PC-3 (cell line): ENCODE measurements around the gene CRELD2. TPM values are rescaled to one million over a fixed set of nuclear protein-coding genes. Genes with fewer than 3 reads are reported as not detected.

Source experiments
- ATAC-seq: fragments of 200-7000 bp; cut with Tn5 transposase; 2 replicates; pipeline ENCODE4 v1.9.1; 2020; ENCODE audit warnings: mild to moderate bottlenecking, moderate library complexity
- BruUV-seq: library from RNA; stranded (reverse); fragments of 400-500 nt; replicated peaks from 2 replicates; lab custom pipeline; 2021; lab: Mats Ljungman, UMichigan
- CTCF ChIA-PET: fragments of 300-600 bp; sonication (Branson Sonifier 250); formaldehyde crosslinking; loops from one replicate; lab custom pipeline; 2022; ENCODE audit warnings: antibody characterized with exemption; lab: Charles Lee
- POLR2A ChIA-PET: fragments of 300-600 bp; sonication (Branson Sonifier 250); formaldehyde crosslinking; loops from one replicate; lab custom pipeline; 2022; ENCODE audit warnings: antibody characterized with exemption; ENCODE audit not compliant: unreplicated experiment; lab: Charles Lee
- DNase-seq: peaks from one replicate; pipeline ENCODE4 v3.0.0-alpha.2; 2015
- H2AFZ ChIP-seq: fragments of 300-600 bp; sonication (generic); 2 replicates; pipeline ENCODE4 v1.6.0; 2016; ENCODE audit warnings: antibody characterized with exemption, low read length
- H3F3A ChIP-seq: fragments of 300-600 bp; sonication (generic); one replicate; pipeline ENCODE4 v1.6.0; 2017; ENCODE audit warnings: antibody characterized with exemption, low read length, control low read depth, mild to moderate bottlenecking; ENCODE audit not compliant: unreplicated experiment
- H3K27ac ChIP-seq: fragments of 300-600 bp; sonication (generic); 2 replicates; pipeline ENCODE4 v1.5.1; 2016; ENCODE audit warnings: mild to moderate bottlenecking, low read length
- H3K27me3 ChIP-seq: fragments of 300-600 bp; sonication (generic); 2 replicates; pipeline ENCODE4 v1.6.1; 2016; ENCODE audit warnings: low read length, mixed read lengths
- H3K36me3 ChIP-seq: fragments of 300-600 bp; sonication (generic); 2 replicates; pipeline ENCODE4 v1.6.1; 2016; ENCODE audit warnings: low read depth, mixed run types, low read length, mixed read lengths
- H3K4me1 ChIP-seq: fragments of 300-600 bp; sonication (generic); 2 replicates; pipeline ENCODE4 v1.5.1; 2016; ENCODE audit warnings: low read length; ENCODE audit not compliant: insufficient read depth
- H3K4me2 ChIP-seq: fragments of 300-600 bp; sonication (generic); 2 replicates; pipeline ENCODE4 v1.6.0; 2016; ENCODE audit warnings: low read length
- H3K4me3 ChIP-seq: fragments of 300-600 bp; sonication (generic); 2 replicates; pipeline ENCODE4 v1.5.1; 2016; ENCODE audit warnings: mild to moderate bottlenecking, low read length, mixed read lengths
- H3K79me2 ChIP-seq: fragments of 300-600 bp; sonication (generic); 2 replicates; pipeline ENCODE4 v1.6.1; 2017; ENCODE audit warnings: low read length, mixed read lengths
- H3K9ac ChIP-seq: fragments of 300-600 bp; sonication (generic); 2 replicates; pipeline ENCODE4 v1.6.0; 2016; ENCODE audit warnings: mild to moderate bottlenecking, low read length
- H3K9me2 ChIP-seq: fragments of 300-600 bp; sonication (generic); replicated peaks from 2 replicates; pipeline ENCODE4 v1.6.1; 2016; ENCODE audit warnings: mixed run types, low read length, mixed read lengths
- H3K9me3 ChIP-seq: fragments of 300-600 bp; sonication (generic); 2 replicates; pipeline ENCODE4 v1.6.1; 2016; ENCODE audit warnings: low read length, mixed read lengths
- H4K20me1 ChIP-seq: fragments of 300-600 bp; sonication (generic); 2 replicates; pipeline ENCODE4 v1.6.1; 2016; ENCODE audit warnings: low read length, mixed read lengths
- CTCF ChIP-seq: fragments of 300-600 bp; sonication (generic); conservative IDR thresholded peaks from 2 replicates; pipeline ENCODE4 v1.5.1; 2017; ENCODE audit warnings: antibody characterized with exemption, low read depth, mild to moderate bottlenecking, low read length
- EZH2 ChIP-seq: fragments of 300-600 bp; sonication (generic); IDR thresholded peaks from one replicate; pipeline ENCODE4 v1.6.1; 2017; ENCODE audit warnings: antibody characterized with exemption, mild to moderate bottlenecking, low read length; ENCODE audit not compliant: unreplicated experiment
- EZH2phosphoT487 ChIP-seq: fragments of 300-600 bp; sonication (generic); IDR thresholded peaks from 2 replicates; pipeline ENCODE4 v1.6.1; 2018; ENCODE audit warnings: mild to moderate bottlenecking, antibody characterized with exemption, low read length, borderline replicate concordance
- intact Hi-C: fragments of 100-400 bp; cut with micrococcal nuclease; formaldehyde crosslinking; loops from 2 replicates; pipeline ENCODE4 v1.9.0; 2023
- total RNA-seq: library from RNA; depleted of rRNA; stranded (reverse); fragments of >200 nt; gene quantifications from 2 replicates; pipeline ENCODE4 v1.2.3, GENCODE V29; 2014

CRELD2 gene
- total RNA-seq, 1 experiment from 2014 or later = 71.3 TPM

- BruUV-seq = no TSS peak
- no peak for ATAC-seq
These were observed 19.5 kb downstream of the CRELD2 start for GRCh38 chr22:49937758-49938564.

GRCh38 chr22:49938565-49939136 lies 20.2 kb downstream of the CRELD2 start:
- Histone ChIP-seq H3K9me2 (no peaks in the 10 kb centered on the region), H3K27ac (no peak overlapping the region), H3F3A (no peaks in the 10 kb centered on the region), H4K20me1 (no peaks in the 10 kb centered on the region), H3K79me2 (no peaks in the 10 kb centered on the region), H3K9ac (no peak overlapping the region), H3K9me3 (no peaks in the 10 kb centered on the region), H2AFZ (no peak overlapping the region), H3K27me3 (no peaks in the 10 kb centered on the region), H3K4me3 (no peak overlapping the region), H3K36me3 (no peaks in the 10 kb centered on the region), H3K4me2 (no peak overlapping the region), H3K4me1 (peaks cover 13% of the 10 kb centered on the region)
- ATAC-seq = no peak
- no peak for TF ChIP-seq EZH2
- no peak for TF ChIP-seq CTCF
- BruUV-seq = no TSS peak
- POLR2A ChIA-PET = no interaction called here
- CTCF ChIA-PET = no interaction called here
- no peak for DNase-seq
- intact Hi-C loops = no loop called here

More at GRCh38 chr22:49937758-49938564, 19.5 kb downstream of the CRELD2 start:
- Histone ChIP-seq H3K4me2 (no peak overlapping the region), H3K36me3 (no peaks in the 10 kb centered on the region), H3K27ac (no peak overlapping the region), H4K20me1 (no peaks in the 10 kb centered on the region), H3K9me2 (no peaks in the 10 kb centered on the region), H3K27me3 (no peaks in the 10 kb centered on the region), H3F3A (no peaks in the 10 kb centered on the region), H3K4me1 (peaks cover 13% of the 10 kb centered on the region), H3K4me3 (no peak overlapping the region), H3K79me2 (no peaks in the 10 kb centered on the region), H3K9ac (no peak overlapping the region), H3K9me3 (no peaks in the 10 kb centered on the region), H2AFZ (no peak overlapping the region)
- intact Hi-C loops = no loop called here
- TF ChIP-seq EZH2 = no peak
- TF ChIP-seq EZH2phosphoT487 = no peak
- no peak for TF ChIP-seq CTCF
- ChIA-PET POLR2A (no interaction called here), CTCF (no interaction called here)
- no peak for DNase-seq
